Glomerular visceral epithelial cell (primary cell): ENCODE measurements around the gene PDE1A.

Experiments
- DNase-seq: peaks from one replicate; pipeline ENCODE4 v3.0.0-alpha.2; 2016; ENCODE audit errors: extremely low spot score

The PDE1A gene

GRCh38 chr2:182359027-182359989 is 67.5 kb downstream of the PDE1A start:
- DNase-seq, result no peak

GRCh38 chr2:182358601-182359000 is 68.2 kb downstream of the PDE1A start:
- DNase-seq, result no peak

GRCh38 chr2:182355815-182356214 is 71.0 kb downstream of the PDE1A start:
- no peak for DNase-seq

GRCh38 chr2:182351427-182351826 is 75.4 kb downstream of the PDE1A start:
- no peak for DNase-seq

GRCh38 chr2:182349268-182349667 is 77.6 kb downstream of the PDE1A start:
- no peak for DNase-seq

GRCh38 chr2:182345384-182345783 is 81.5 kb downstream of the PDE1A start:
- no peak for DNase-seq

GRCh38 chr2:182330451-182331305 is 96.2 kb downstream of the PDE1A start:
- peak; percentile 9 for DNase-seq

- peak; percentile 84 for DNase-seq
Measured at GRCh38 chr2:182324665-182325064, 102.2 kb downstream of the PDE1A start.

GRCh38 chr2:182321096-182321495 is 105.7 kb downstream of the PDE1A start:
- DNase-seq, result no peak

- DNase-seq, result no peak
Measured at GRCh38 chr2:182319556-182320505, 107.0 kb downstream of the PDE1A start.

GRCh38 chr2:182318466-182319220 is 108.2 kb downstream of the PDE1A start:
- DNase-seq, result no peak

GRCh38 chr2:182316950-182317349 is 109.9 kb downstream of the PDE1A start:
- no peak for DNase-seq

GRCh38 chr2:182302972-182303371 is 123.9 kb downstream of the PDE1A start:
- DNase-seq, result no peak

- DNase-seq, result peak; percentile 64
Measured at GRCh38 chr2:182302174-182302573, 124.7 kb downstream of the PDE1A start.

- no peak for DNase-seq
Measured at GRCh38 chr2:182301093-182301492, 125.7 kb downstream of the PDE1A start.

- no peak for DNase-seq
Measured at GRCh38 chr2:182300608-182301007, 126.2 kb downstream of the PDE1A start.

- DNase-seq, result no peak
Measured at GRCh38 chr2:182299632-182300031, 127.2 kb downstream of the PDE1A start.

- no peak for DNase-seq
Measured at GRCh38 chr2:182298456-182298855, 128.4 kb downstream of the PDE1A start.

GRCh38 chr2:182291296-182291695 is 135.5 kb downstream of the PDE1A start:
- DNase-seq, result no peak

GRCh38 chr2:182283512-182283911 is 143.3 kb downstream of the PDE1A start:
- DNase-seq, result no peak

- no peak for DNase-seq
Measured at GRCh38 chr2:182281276-182281675, 145.6 kb downstream of the PDE1A start.
